Right atrium auricular region (tissue), 2 donors: ENCODE results near the gene PDE9A. TPM values are rescaled to one million over a fixed set of nuclear protein-coding genes. Genes with fewer than 3 reads are reported as not detected.

ENCODE experiments used
- DNase-seq: peaks from one replicate; pipeline ENCODE4 v3.0.0-alpha.2; 2019; ENCODE audit warnings: low spot score
- H3K27ac ChIP-seq, 2 donors: fragments of 200-600 bp; sonication (generic); 1 replicate in 1 of 2; 2 replicates in 1 of 2; pipeline ENCODE4 v1.5.1; 2016 to 2019
- H3K27me3 ChIP-seq, 2 donors: fragments of 200-600 bp; sonication (generic); one replicate each; pipeline versions ENCODE4 v1.5.1 to v1.6.0; 2017 to 2019
- H3K36me3 ChIP-seq: fragments of 200-600 bp; sonication (generic); one replicate; pipeline ENCODE4 v1.5.1; 2016
- H3K4me1 ChIP-seq, 2 donors: fragments of 200-600 bp; sonication (generic); one replicate each; pipeline versions ENCODE4 v1.5.1 to v1.6.0; 2017 to 2019
- H3K4me3 ChIP-seq, 2 donors: fragments of 200-600 bp; sonication (generic); 1 replicate in 1 of 2; 2 replicates in 1 of 2; pipeline ENCODE4 v1.5.1; 2017 to 2019; ENCODE audit warnings: mild to moderate bottlenecking in 1 of 2, moderate library complexity in 1 of 2
- H3K9me3 ChIP-seq, 2 donors: fragments of 200-600 bp; sonication (generic); one replicate each; pipeline ENCODE4 v1.5.1; 2019
- total RNA-seq, 2 donors: library from RNA; depleted of rRNA; stranded (reverse); fragments of >200 nt; gene quantifications; one replicate each; pipeline ENCODE4 v1.1.0, GENCODE V29; 2016
- TF ChIP-seq, protein P1 (sequence below), 2 donors: fragments of 200-600 bp; sonication (generic); IDR thresholded peaks; one replicate each; pipeline ENCODE4 v1.5.1; 2019; ENCODE audit warnings: antibody characterized with exemption in 2 of 2

Gene PDE9A
- total RNA-seq, 2 donors from 2014 or later = 1.1 to 2.0 TPM

DNA sequence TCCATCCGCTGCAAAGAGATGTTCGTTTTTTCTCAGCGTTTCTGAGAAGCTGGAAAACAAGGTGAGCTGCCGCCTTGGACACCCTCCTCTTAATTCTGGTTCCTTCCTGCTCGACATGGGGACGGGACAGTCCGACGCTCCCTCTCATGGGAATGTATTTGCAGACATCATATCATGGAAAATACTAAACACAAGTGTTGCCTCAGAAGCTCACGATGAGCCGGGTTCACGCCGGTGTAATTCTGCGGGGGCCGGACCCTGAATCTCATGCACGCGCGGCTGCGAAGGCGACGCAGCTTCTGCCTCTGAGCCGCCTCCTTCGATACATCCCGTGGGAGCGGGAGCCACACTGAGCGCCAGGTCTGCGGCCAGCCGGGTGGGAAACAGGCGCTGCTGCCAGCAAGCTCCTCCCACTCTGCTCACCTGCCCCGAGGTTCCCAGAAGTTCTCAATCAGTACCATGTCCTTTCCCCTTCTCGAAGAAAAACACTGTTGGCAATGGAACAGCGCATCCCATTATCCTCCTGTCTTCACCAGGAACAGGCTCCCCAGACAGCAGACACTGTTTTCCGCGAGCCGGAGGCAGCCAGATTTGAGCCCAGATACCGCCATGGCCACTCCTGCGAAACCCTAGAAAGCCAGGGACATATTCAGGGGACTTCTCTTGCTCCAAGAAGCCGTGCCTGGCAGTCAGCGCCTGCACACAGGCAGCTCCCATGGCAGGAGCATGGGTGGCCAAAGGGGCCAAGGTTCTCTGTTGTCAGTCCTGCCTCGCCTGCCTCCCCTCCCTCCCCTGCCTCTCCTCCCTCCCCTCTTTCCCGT is 127.9 kb downstream of the PDE9A start:
- TF ChIP-seq, protein P1, sequence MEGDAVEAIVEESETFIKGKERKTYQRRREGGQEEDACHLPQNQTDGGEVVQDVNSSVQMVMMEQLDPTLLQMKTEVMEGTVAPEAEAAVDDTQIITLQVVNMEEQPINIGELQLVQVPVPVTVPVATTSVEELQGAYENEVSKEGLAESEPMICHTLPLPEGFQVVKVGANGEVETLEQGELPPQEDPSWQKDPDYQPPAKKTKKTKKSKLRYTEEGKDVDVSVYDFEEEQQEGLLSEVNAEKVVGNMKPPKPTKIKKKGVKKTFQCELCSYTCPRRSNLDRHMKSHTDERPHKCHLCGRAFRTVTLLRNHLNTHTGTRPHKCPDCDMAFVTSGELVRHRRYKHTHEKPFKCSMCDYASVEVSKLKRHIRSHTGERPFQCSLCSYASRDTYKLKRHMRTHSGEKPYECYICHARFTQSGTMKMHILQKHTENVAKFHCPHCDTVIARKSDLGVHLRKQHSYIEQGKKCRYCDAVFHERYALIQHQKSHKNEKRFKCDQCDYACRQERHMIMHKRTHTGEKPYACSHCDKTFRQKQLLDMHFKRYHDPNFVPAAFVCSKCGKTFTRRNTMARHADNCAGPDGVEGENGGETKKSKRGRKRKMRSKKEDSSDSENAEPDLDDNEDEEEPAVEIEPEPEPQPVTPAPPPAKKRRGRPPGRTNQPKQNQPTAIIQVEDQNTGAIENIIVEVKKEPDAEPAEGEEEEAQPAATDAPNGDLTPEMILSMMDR (IDR thresholded peaks at IDR 0.05) = no peak
- Histone ChIP-seq H3K27me3 (no peaks in the 10 kb centered on the region), H3K36me3 (no peaks in the 10 kb centered on the region), H3K4me1 (peaks cover 0 to 32% of the 10 kb centered on the region in 2 donors), H3K27ac (no peak overlapping the region), H3K4me3 (peak overlapping the region in 1 of 2 donors; percentile 29), H3K9me3 (no peaks in the 10 kb centered on the region)
- no peak for DNase-seq

DNA sequence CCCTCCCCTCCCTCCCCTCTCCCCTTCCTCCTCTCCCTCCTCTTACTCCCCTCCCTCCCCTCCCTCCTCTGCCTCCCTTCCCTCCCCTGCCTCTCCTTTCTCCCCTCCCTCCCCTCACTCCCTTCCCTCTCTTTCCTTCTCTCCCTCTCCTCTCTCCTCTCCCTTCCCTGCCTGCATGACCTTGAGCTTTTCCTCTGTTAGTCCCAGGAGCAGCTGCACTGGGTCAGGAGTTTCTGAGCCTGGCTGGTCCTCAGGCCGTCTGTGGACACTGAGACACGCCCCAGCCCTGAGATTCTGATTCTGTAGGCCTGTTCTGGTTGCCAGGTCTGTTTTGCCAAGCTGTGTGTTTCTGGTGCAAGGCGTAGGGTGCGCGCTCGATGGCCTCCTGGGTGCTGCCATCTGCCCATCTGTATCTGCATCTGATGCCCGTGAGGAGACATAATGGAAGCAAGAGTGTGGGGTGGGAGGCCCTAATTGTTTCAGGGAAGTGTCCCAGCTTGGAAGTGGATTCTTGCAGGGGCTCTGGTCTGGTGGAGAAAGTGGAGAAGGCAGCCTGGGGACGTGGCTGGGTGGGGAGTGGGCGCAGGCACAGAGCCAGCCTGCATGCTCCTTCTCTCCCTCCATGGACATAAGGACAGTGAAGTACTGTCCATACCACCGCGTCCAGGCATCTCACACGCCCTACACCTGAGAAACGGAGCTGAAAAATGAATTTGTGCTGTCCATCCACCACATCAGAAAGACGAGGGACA is 128.7 kb downstream of the PDE9A start:
- Histone ChIP-seq H3K4me3 (no peak overlapping the region), H3K36me3 (no peaks in the 10 kb centered on the region), H3K4me1 (peaks cover 0 to 32% of the 10 kb centered on the region in 2 donors), H3K27me3 (no peaks in the 10 kb centered on the region), H3K27ac (no peak overlapping the region), H3K9me3 (peaks cover 0 to 4% of the 10 kb centered on the region in 2 donors)
- TF ChIP-seq, protein P1 (IDR thresholded peaks at IDR 0.05) = no peak
- no peak for DNase-seq

DNA sequence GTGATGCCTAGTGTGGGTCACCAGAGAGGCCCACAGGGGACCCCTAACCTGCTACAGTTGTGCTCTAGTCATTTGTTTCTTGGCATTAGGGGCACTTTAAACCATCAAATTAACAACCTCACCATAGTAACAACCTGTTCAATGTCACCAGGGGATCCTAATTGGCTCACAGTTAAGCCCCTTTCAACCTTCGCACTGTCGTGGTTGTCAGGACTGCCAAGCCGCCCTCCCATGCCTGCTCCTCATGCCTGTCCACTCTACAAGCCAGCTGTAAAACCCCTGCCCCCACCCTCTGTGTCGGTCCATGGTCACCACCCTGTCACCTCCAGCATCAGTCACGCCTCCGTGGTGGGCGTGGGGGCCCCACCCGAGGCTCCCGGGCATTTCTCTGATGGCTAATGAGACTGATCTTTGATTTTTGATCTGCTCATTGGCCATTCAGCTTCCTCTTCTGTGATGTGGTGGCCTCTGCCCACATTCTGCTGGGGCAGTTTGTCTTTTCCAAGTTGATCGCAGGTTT is 129.4 kb downstream of the PDE9A start:
- Histone ChIP-seq H3K36me3 (no peaks in the 10 kb centered on the region), H3K27me3 (no peaks in the 10 kb centered on the region), H3K4me3 (no peak overlapping the region), H3K9me3 (peaks cover 0 to 4% of the 10 kb centered on the region in 2 donors), H3K4me1 (peaks cover 0 to 32% of the 10 kb centered on the region in 2 donors), H3K27ac (no peak overlapping the region)
- TF ChIP-seq, protein P1 (IDR thresholded peaks at IDR 0.05) = no peak
- no peak for DNase-seq

DNA sequence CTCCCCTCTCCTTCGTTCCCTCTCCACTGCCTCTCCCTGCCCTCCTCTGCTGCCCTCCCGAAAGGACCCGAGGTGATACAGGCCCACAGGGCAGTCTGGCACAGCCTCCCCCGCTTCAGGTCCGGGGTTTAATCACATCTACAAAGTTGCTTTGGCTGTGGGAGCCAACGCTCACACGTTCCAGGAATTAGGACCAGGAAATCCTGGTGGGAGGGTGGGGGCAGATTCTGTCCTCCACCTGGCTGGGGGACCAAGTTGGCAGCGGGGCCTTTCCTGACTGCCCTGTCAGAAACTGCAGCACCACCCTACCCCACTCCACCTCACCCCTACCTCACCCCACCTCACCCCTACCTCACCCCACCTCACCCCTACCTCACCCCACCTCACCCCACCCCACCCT is 130.9 kb downstream of the PDE9A start:
- peaks cover 0 to 32% of the 10 kb centered on the region in 2 donors for H3K4me1 ChIP-seq
- no peak for DNase-seq
- H3K36me3 ChIP-seq = no peaks in the 10 kb centered on the region
- no peak overlapping the region for H3K4me3 ChIP-seq
- no peaks in the 10 kb centered on the region for H3K27me3 ChIP-seq
- TF ChIP-seq, protein P1 (IDR thresholded peaks at IDR 0.05) = no peak
- peaks cover 0 to 4% of the 10 kb centered on the region in 2 donors for H3K9me3 ChIP-seq
- peak overlapping the region; percentile 67 to 70 for H3K27ac ChIP-seq

DNA sequence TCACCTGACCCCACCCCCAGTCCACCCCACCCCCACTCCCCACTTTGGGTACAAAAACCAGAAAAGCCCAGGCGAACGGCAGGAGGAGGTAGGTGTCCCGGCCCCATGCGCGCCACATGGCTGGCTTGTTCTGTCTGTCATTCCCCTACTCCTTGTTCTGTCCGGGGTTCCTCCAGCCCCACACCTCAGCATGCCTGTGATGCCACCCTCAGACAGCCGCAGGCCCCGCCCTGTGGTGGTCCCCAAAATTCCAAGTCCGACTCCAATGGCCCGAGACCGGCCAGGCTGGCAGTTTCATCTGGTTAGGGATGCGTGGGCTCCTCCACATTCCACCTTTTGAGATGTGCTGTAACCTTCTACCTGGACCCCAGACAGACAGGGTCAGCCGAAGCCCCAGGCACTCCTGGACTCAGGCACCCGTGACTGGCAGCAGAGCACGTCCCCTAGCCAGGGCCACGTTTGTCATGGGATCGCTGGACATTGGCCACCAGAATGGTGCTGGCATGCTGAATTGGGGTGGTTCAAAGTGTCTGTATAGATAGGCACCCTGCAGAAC is 131.6 kb downstream of the PDE9A start:
- DNase-seq = no peak
- no peaks in the 10 kb centered on the region for H3K36me3 ChIP-seq
- no peaks in the 10 kb centered on the region for H3K27me3 ChIP-seq
- H3K4me3 ChIP-seq = no peak overlapping the region
- H3K9me3 ChIP-seq = peaks cover 0 to 4% of the 10 kb centered on the region in 2 donors
- H3K4me1 ChIP-seq = peaks cover 0 to 32% of the 10 kb centered on the region in 2 donors
- TF ChIP-seq, protein P1 (IDR thresholded peaks at IDR 0.05) = no peak
- no peak overlapping the region for H3K27ac ChIP-seq
